Measurements from ENCODE around the gene MALSU1. TPM values are rescaled to one million over a fixed set of nuclear protein-coding genes. Genes with fewer than 3 reads are reported as not detected.

MALSU1 gene
- total and polyA plus RNA-seq, 2 donors: 33.1 to 42.3 TPM

GRCh38 chr7:23292623-23293022, 6.5 kb upstream of the MALSU1 start:
- Histone ChIP-seq H3K36me3 (ENCODE audit: control insufficient read depth in 2 of 2, insufficient read depth in 2 of 2, low read length in 1 of 2) (no peaks in the 10 kb centered on the region), H3K4me3 (ENCODE audit: low read length in 2 of 2) (no peak overlapping the region), H3K27me3 (ENCODE audit: control insufficient read depth in 2 of 2, insufficient read depth in 1 of 2, low read length in 1 of 2) (peaks cover 0 to 2% of the 10 kb centered on the region in 2 donors), H3K27ac (ENCODE audit: low read depth in 1 of 2, low read length in 1 of 2) (no peak overlapping the region), H3K9me3 (ENCODE audit: control insufficient read depth in 2 of 2, insufficient read depth in 1 of 2, low read length in 1 of 2) (no peaks in the 10 kb centered on the region), H3K4me1 (ENCODE audit: control insufficient read depth in 2 of 2, insufficient read depth in 2 of 2, low read length in 2 of 2) (peaks cover 4 to 19% of the 10 kb centered on the region in 2 donors)
- 97% methylated on average over 4 of the region's 4 CpGs for WGBS
- DNase-seq (ENCODE audit: low read depth in 6 of 9, low spot score in 9 of 9): no peak

- Histone ChIP-seq H3K27ac (ENCODE audit: low read depth in 1 of 2, low read length in 1 of 2) (no peak overlapping the region), H3K9me3 (ENCODE audit: control insufficient read depth in 2 of 2, insufficient read depth in 1 of 2, low read length in 1 of 2) (no peaks in the 10 kb centered on the region), H3K4me1 (ENCODE audit: control insufficient read depth in 2 of 2, insufficient read depth in 2 of 2, low read length in 2 of 2) (peaks cover 0 to 14% of the 10 kb centered on the region in 2 donors), H3K27me3 (ENCODE audit: control insufficient read depth in 2 of 2, insufficient read depth in 1 of 2, low read length in 1 of 2) (peaks cover 0 to 2% of the 10 kb centered on the region in 2 donors), H3K4me3 (ENCODE audit: low read length in 2 of 2) (no peak overlapping the region), H3K36me3 (ENCODE audit: control insufficient read depth in 2 of 2, insufficient read depth in 2 of 2, low read length in 1 of 2) (no peaks in the 10 kb centered on the region)
- 96% methylated on average over 12 of the region's 12 CpGs for WGBS
- no peak for DNase-seq (ENCODE audit: low read depth in 6 of 9, low spot score in 9 of 9)
These were observed 5.6 kb upstream of the MALSU1 start for GRCh38 chr7:23293500-23294073.

- 91% methylated on average over 6 of the region's 6 CpGs for WGBS
- H3K27ac ChIP-seq (ENCODE audit: low read depth in 1 of 2, low read length in 1 of 2): no peak overlapping the region
- peaks cover 0 to 14% of the 10 kb centered on the region in 2 donors for H3K4me1 ChIP-seq (ENCODE audit: control insufficient read depth in 2 of 2, insufficient read depth in 2 of 2, low read length in 2 of 2)
- H3K4me3 ChIP-seq (ENCODE audit: low read length in 2 of 2): no peak overlapping the region
- no peaks in the 10 kb centered on the region for H3K9me3 ChIP-seq (ENCODE audit: control insufficient read depth in 2 of 2, insufficient read depth in 1 of 2, low read length in 1 of 2)
- DNase-seq (ENCODE audit: low read depth in 6 of 9, low spot score in 9 of 9): no peak
- no peaks in the 10 kb centered on the region for H3K36me3 ChIP-seq (ENCODE audit: control insufficient read depth in 2 of 2, insufficient read depth in 2 of 2, low read length in 1 of 2)
- H3K27me3 ChIP-seq (ENCODE audit: control insufficient read depth in 2 of 2, insufficient read depth in 1 of 2, low read length in 1 of 2): peaks cover 0 to 2% of the 10 kb centered on the region in 2 donors
These were observed 4.4 kb upstream of the MALSU1 start for GRCh38 chr7:23294549-23295400.

DNA sequence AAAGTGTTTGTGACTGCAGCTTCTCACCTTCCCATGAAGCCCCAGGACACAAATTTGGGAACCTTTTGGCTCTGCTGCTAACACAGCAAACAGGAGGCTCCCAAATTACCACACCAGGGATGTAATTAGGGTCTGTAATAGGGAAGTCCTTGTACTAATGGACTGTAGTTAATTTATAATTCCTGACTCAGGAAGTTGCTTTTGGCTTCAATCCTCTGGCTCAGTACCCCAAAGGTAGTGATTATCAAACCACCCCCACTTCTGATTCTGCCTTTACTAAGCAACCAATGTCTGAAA, 3.8 kb upstream of the MALSU1 start:
- H3K27me3 ChIP-seq (ENCODE audit: control insufficient read depth in 2 of 2, insufficient read depth in 1 of 2, low read length in 1 of 2): peaks cover 0 to 2% of the 10 kb centered on the region in 2 donors
- peaks cover 2 to 13% of the 10 kb centered on the region in 2 donors for H3K4me1 ChIP-seq (ENCODE audit: control insufficient read depth in 2 of 2, insufficient read depth in 2 of 2, low read length in 2 of 2)
- no peaks in the 10 kb centered on the region for H3K36me3 ChIP-seq (ENCODE audit: control insufficient read depth in 2 of 2, insufficient read depth in 2 of 2, low read length in 1 of 2)
- no peak for DNase-seq (ENCODE audit: low read depth in 6 of 9, low spot score in 9 of 9)
- no peak overlapping the region for H3K4me3 ChIP-seq (ENCODE audit: low read length in 2 of 2)
- H3K9me3 ChIP-seq (ENCODE audit: control insufficient read depth in 2 of 2, insufficient read depth in 1 of 2, low read length in 1 of 2): no peaks in the 10 kb centered on the region
- no peak overlapping the region for H3K27ac ChIP-seq (ENCODE audit: low read depth in 1 of 2, low read length in 1 of 2)

DNA sequence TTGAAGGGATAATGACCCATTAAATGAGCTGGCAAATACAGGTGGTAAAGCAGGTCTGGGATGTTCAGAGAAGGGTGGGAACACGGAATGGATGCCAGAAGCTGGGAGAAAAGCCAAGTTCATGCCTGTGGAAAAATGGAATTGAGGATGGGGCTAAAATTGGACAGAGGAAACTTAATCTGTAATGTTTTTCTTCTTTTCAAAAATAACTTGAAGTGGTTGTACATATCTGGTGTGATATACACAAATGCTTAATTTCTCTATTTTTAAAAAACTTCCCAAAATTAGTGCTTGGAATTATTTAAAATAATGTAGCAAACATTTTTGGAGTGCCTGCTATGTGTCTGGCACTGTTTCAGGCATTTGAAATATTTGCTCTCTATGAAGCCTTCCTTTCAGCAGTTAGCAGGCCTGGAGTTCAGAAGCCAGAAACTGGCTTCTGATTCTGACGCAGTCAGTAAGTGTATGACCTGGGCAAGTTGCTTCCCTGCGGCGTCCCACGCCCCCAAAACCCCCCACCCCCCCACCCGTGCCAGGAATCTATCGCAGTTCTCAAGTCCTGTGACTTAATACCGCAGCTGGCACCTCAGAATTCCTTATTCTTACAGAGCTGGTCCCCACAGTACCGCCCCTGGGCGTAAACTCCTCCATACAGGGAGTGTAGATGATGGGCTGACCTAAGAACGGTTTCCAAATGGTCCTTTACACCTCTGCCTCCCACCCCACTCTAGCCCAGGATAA, 828 bp upstream of the MALSU1 start:
- peaks cover 5 to 17% of the 10 kb centered on the region in 2 donors for H3K4me1 ChIP-seq (ENCODE audit: control insufficient read depth in 2 of 2, insufficient read depth in 2 of 2, low read length in 2 of 2)

DNA sequence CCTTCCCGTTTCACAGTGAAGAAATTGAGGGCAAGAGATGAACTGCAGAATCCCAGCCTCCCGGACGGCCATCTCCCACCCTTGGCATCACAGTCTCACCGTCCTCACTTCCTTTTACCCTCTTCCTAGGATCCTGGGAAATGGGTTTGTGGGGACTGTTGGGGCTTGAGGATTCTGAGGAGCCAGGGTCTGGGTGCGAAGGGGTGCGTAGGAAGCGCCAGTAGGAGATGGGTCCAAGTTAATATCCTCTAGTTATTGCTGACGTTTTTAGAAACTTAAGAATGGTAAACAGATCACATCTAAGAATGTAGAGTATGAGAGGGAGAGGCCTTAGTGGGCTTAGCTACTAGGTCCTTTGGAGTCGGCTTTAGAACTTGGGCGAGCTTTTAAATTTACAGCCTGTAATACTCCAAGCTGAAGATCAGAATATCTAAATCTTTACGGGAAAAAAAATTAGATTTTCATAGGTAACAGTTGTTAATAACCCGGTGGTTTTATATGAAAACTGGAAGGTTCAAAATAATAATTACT, 696 bp downstream of the MALSU1 start:
- H3K4me3 ChIP-seq (ENCODE audit: low read length in 2 of 2): peak overlapping the region; percentile 86
- no peak for DNase-seq (ENCODE audit: low read depth in 6 of 9, low spot score in 9 of 9)
- peaks cover 5 to 10% of the 10 kb centered on the region in 2 donors for H3K36me3 ChIP-seq (ENCODE audit: control insufficient read depth in 2 of 2, insufficient read depth in 2 of 2, low read length in 1 of 2)
- H3K9me3 ChIP-seq (ENCODE audit: control insufficient read depth in 2 of 2, insufficient read depth in 1 of 2, low read length in 1 of 2): no peaks in the 10 kb centered on the region
- H3K4me1 ChIP-seq (ENCODE audit: control insufficient read depth in 2 of 2, insufficient read depth in 2 of 2, low read length in 2 of 2): peaks cover 5 to 17% of the 10 kb centered on the region in 2 donors
- WGBS: 22% methylated on average over 12 of the region's 12 CpGs
- H3K27ac ChIP-seq (ENCODE audit: low read depth in 1 of 2, low read length in 1 of 2): peak overlapping the region; percentile 62 to 68
- peaks cover 0 to 2% of the 10 kb centered on the region in 2 donors for H3K27me3 ChIP-seq (ENCODE audit: control insufficient read depth in 2 of 2, insufficient read depth in 1 of 2, low read length in 1 of 2)

More for the DNA sequence above, 828 bp upstream of the MALSU1 start:
- Histone ChIP-seq H3K36me3 (ENCODE audit: control insufficient read depth in 2 of 2, insufficient read depth in 2 of 2, low read length in 1 of 2) (peaks cover 5 to 6% of the 10 kb centered on the region in 2 donors), H3K27me3 (ENCODE audit: control insufficient read depth in 2 of 2, insufficient read depth in 1 of 2, low read length in 1 of 2) (peaks cover 0 to 2% of the 10 kb centered on the region in 2 donors), H3K27ac (ENCODE audit: low read depth in 1 of 2, low read length in 1 of 2) (peak overlapping the region; percentile 75 to 77), H3K9me3 (ENCODE audit: control insufficient read depth in 2 of 2, insufficient read depth in 1 of 2, low read length in 1 of 2) (no peaks in the 10 kb centered on the region), H3K4me3 (ENCODE audit: low read length in 2 of 2) (peak overlapping the region; percentile 86)
- 96% methylated on average over 11 of the region's 11 CpGs for WGBS
- no peak for DNase-seq (ENCODE audit: low read depth in 6 of 9, low spot score in 9 of 9)

- WGBS: 95% methylated on average over 2 of the region's 2 CpGs
These were observed 7.9 kb downstream of the MALSU1 start for GRCh38 chr7:23306936-23307521.

DNA sequence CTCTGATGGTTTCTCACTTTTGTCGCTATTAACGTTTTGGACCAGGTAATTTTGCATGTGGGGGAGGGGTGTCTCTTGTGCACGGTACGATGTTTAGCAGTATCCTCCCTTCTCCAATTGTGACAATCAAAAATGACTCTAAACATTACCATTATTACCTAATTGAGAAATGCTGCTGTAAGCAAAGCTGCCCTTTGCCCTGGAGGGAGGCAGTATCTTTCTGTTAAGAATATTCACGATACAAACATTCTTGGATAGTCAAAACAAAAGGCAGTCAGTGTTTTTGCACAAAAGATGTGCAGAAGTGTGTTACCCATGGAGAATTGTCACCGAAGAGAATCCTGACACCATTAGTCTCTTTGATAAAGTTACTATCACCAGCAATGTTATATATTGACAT, 9.6 kb downstream of the MALSU1 start:
- no peak overlapping the region for H3K4me3 ChIP-seq (ENCODE audit: low read length in 2 of 2)
- H3K27me3 ChIP-seq (ENCODE audit: control insufficient read depth in 2 of 2, insufficient read depth in 1 of 2, low read length in 1 of 2): no peaks in the 10 kb centered on the region
- no peak overlapping the region for H3K27ac ChIP-seq (ENCODE audit: low read depth in 1 of 2, low read length in 1 of 2)
- H3K36me3 ChIP-seq (ENCODE audit: control insufficient read depth in 2 of 2, insufficient read depth in 2 of 2, low read length in 1 of 2): peaks cover 14 to 48% of the 10 kb centered on the region in 2 donors
- no peaks in the 10 kb centered on the region for H3K9me3 ChIP-seq (ENCODE audit: control insufficient read depth in 2 of 2, insufficient read depth in 1 of 2, low read length in 1 of 2)
- WGBS: 95% methylated on average over 6 of the region's 6 CpGs
- H3K4me1 ChIP-seq (ENCODE audit: control insufficient read depth in 2 of 2, insufficient read depth in 2 of 2, low read length in 2 of 2): no peaks in the 10 kb centered on the region
- DNase-seq (ENCODE audit: low read depth in 6 of 9, low spot score in 9 of 9): no peak

More at GRCh38 chr7:23306936-23307521, 7.9 kb downstream of the MALSU1 start:
- Histone ChIP-seq H3K27me3 (ENCODE audit: control insufficient read depth in 2 of 2, insufficient read depth in 1 of 2, low read length in 1 of 2) (no peaks in the 10 kb centered on the region), H3K4me3 (ENCODE audit: low read length in 2 of 2) (no peak overlapping the region), H3K27ac (ENCODE audit: low read depth in 1 of 2, low read length in 1 of 2) (no peak overlapping the region), H3K36me3 (ENCODE audit: control insufficient read depth in 2 of 2, insufficient read depth in 2 of 2, low read length in 1 of 2) (peaks cover 18 to 47% of the 10 kb centered on the region in 2 donors), H3K4me1 (ENCODE audit: control insufficient read depth in 2 of 2, insufficient read depth in 2 of 2, low read length in 2 of 2) (no peaks in the 10 kb centered on the region), H3K9me3 (ENCODE audit: control insufficient read depth in 2 of 2, insufficient read depth in 1 of 2, low read length in 1 of 2) (no peaks in the 10 kb centered on the region)
- no peak for DNase-seq (ENCODE audit: low read depth in 6 of 9, low spot score in 9 of 9)
